ENCODE data around the gene PAK5.

The PAK5 gene

GRCh38 chr20:9514461-9515213, 324.2 kb downstream of the PAK5 start, which contains the start of gene LAMP5:
Gene LAMP5 (plus strand): TSS chr20:9514590. CDS start chr20:9514853, 263 bp downstream.
- TF ChIP-seq GATA2 (IDR thresholded peaks at IDR 0.05; ENCODE audit: low read depth, low read length) (no peak), GATA3 (IDR thresholded peaks at IDR 0.05; ENCODE audit: low read depth, low read length) (no peak)

GRCh38 chr20:9514072-9514460, 324.8 kb downstream of the PAK5 start:
- TF ChIP-seq GATA2 (IDR thresholded peaks at IDR 0.05; ENCODE audit: low read depth, low read length) (no peak), GATA3 (IDR thresholded peaks at IDR 0.05; ENCODE audit: low read depth, low read length) (no peak)

GRCh38 chr20:9510911-9511310, 328.0 kb downstream of the PAK5 start:
- TF ChIP-seq GATA3 (IDR thresholded peaks at IDR 0.05; ENCODE audit: low read depth, low read length) = no peak
- TF ChIP-seq GATA2 (IDR thresholded peaks at IDR 0.05; ENCODE audit: low read depth, low read length) = no peak

GRCh38 chr20:9509246-9509645, 329.6 kb downstream of the PAK5 start:
- TF ChIP-seq GATA3 (IDR thresholded peaks at IDR 0.05; ENCODE audit: low read depth, low read length) = no peak
- no peak for TF ChIP-seq GATA2 (IDR thresholded peaks at IDR 0.05; ENCODE audit: low read depth, low read length)

GRCh38 chr20:9508696-9509178, 330.1 kb downstream of the PAK5 start:
- TF ChIP-seq GATA3 (IDR thresholded peaks at IDR 0.05; ENCODE audit: low read depth, low read length) (no peak), GATA2 (IDR thresholded peaks at IDR 0.05; ENCODE audit: low read depth, low read length) (no peak)

- TF ChIP-seq GATA3 (IDR thresholded peaks at IDR 0.05; ENCODE audit: low read depth, low read length) (no peak), GATA2 (IDR thresholded peaks at IDR 0.05; ENCODE audit: low read depth, low read length) (no peak)
Measured at GRCh38 chr20:9508240-9508661, 330.6 kb downstream of the PAK5 start.

GRCh38 chr20:9507544-9508239, 331.2 kb downstream of the PAK5 start:
- no peak for TF ChIP-seq GATA3 (IDR thresholded peaks at IDR 0.05; ENCODE audit: low read depth, low read length)
- no peak for TF ChIP-seq GATA2 (IDR thresholded peaks at IDR 0.05; ENCODE audit: low read depth, low read length)

GRCh38 chr20:9506964-9507369, 331.9 kb downstream of the PAK5 start:
- TF ChIP-seq GATA3 (IDR thresholded peaks at IDR 0.05; ENCODE audit: low read depth, low read length) = no peak
- TF ChIP-seq GATA2 (IDR thresholded peaks at IDR 0.05; ENCODE audit: low read depth, low read length) = no peak

GRCh38 chr20:9506280-9506821, 332.5 kb downstream of the PAK5 start:
- TF ChIP-seq GATA2 (IDR thresholded peaks at IDR 0.05; ENCODE audit: low read depth, low read length) (no peak), GATA3 (IDR thresholded peaks at IDR 0.05; ENCODE audit: low read depth, low read length) (no peak)

GRCh38 chr20:9503526-9504245, 335.2 kb downstream of the PAK5 start:
- TF ChIP-seq GATA2 (IDR thresholded peaks at IDR 0.05; ENCODE audit: low read depth, low read length) = no peak

- TF ChIP-seq GATA2 (IDR thresholded peaks at IDR 0.05; ENCODE audit: low read depth, low read length) (no peak), GATA3 (IDR thresholded peaks at IDR 0.05; ENCODE audit: low read depth, low read length) (no peak)
Measured at GRCh38 chr20:9501473-9501872, 337.4 kb downstream of the PAK5 start.

GRCh38 chr20:9500121-9500520, 338.8 kb downstream of the PAK5 start:
- TF ChIP-seq GATA3 (IDR thresholded peaks at IDR 0.05; ENCODE audit: low read depth, low read length) (no peak), GATA2 (IDR thresholded peaks at IDR 0.05; ENCODE audit: low read depth, low read length) (no peak)

GRCh38 chr20:9499126-9499899, 339.6 kb downstream of the PAK5 start:
- TF ChIP-seq GATA2 (IDR thresholded peaks at IDR 0.05; ENCODE audit: low read depth, low read length) (no peak), GATA3 (IDR thresholded peaks at IDR 0.05; ENCODE audit: low read depth, low read length) (no peak)

All from SH-SY5Y (cell line).